Measurements from ENCODE around the gene TP53TG5.

GRCh38 chr20:45374101-45374467 lies 4.0 kb downstream of the TP53TG5 start:
- TF ChIP-seq EZH2 (IDR thresholded peaks at IDR 0.05; ENCODE audit: borderline replicate concordance, low read depth, low read length, poor library complexity, severe bottlenecking): no peak
- TF ChIP-seq CTCF (conservative IDR thresholded peaks at IDR 0.05; ENCODE audit: low read depth, low read length): no peak
